Jurkat, Clone E6-1 (cell line): Measurements from ENCODE around the gene LIG1.
A peak's percentile ranks its signal among the peaks of the same experiment; 100 is the strongest.

ENCODE experiments used
- DNase-seq: peaks from one replicate; pipeline ENCODE4 v3.0.0-alpha.2; 2011; ENCODE audit warnings: low read depth, low spot score
- H3K4me3 ChIP-seq: 2 replicates; pipeline ENCODE4 v1.5.1; 2011; ENCODE audit warnings: mild to moderate bottlenecking, low read length, control low read depth, moderate library complexity

The LIG1 gene

DNA sequence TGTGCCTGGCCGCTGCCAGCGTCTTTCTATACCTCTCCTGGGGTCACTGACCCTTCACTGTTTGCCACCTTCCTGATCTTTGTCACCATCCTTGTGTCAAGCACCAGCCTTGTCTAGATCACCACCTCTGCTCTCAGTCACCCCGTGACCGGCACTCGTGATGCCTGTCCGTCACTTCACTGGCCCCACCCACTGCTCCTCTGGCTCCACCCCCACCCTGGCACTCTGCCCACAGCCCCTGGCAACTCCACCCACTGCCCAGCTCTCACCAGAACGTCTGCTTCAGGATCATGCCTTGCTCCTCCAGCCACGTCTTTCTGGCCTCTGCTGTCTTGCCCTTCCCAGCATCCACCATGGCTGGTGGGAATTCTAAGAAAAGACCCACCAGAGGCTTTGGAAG, 34.7 kb downstream of the LIG1 start:
- DNase-seq: no peak
- H3K4me3 ChIP-seq: no peak overlapping the region

DNA sequence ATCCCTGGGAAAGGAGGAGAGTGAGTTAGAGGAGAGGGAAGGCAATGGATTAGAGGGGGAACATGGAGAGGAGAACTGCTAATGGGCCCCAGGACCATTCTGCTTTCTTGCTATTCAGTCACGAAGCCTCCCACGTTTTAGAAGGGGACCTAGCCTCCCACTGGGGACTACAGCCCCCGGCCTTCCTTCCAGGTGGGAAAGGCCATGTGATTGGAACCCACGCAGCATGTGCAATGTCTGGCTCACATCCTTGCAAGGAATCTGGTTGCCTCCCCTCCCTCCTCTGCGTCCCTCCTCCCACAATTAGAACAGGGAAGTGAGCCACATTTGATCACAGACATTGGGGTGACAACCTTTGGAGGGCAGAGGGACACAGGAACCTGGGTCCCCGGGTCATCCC, 37.0 kb downstream of the LIG1 start:
- DNase-seq: no peak
- H3K4me3 ChIP-seq: no peak overlapping the region

DNA sequence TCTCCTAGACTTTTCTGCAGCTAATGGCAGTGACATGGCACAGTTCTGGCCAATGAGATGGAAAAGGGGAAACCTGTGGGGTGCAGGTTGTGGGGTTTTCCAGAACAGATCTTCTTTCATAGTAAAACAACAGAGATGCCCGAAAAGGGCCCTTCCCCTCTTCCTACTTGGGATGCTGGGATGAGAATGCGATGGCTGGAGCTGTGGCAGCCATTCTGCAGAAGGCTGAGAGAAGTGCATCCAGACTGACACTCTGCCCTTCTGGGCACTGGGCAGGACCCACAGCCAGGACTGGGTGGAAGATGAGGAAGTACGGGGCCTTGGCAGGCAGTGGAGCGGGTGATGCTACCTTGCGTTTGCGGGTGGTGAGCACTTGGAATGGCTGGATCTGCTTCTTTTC, 42.6 kb downstream of the LIG1 start:
- DNase-seq: no peak
- H3K4me3 ChIP-seq: no peak overlapping the region

DNA sequence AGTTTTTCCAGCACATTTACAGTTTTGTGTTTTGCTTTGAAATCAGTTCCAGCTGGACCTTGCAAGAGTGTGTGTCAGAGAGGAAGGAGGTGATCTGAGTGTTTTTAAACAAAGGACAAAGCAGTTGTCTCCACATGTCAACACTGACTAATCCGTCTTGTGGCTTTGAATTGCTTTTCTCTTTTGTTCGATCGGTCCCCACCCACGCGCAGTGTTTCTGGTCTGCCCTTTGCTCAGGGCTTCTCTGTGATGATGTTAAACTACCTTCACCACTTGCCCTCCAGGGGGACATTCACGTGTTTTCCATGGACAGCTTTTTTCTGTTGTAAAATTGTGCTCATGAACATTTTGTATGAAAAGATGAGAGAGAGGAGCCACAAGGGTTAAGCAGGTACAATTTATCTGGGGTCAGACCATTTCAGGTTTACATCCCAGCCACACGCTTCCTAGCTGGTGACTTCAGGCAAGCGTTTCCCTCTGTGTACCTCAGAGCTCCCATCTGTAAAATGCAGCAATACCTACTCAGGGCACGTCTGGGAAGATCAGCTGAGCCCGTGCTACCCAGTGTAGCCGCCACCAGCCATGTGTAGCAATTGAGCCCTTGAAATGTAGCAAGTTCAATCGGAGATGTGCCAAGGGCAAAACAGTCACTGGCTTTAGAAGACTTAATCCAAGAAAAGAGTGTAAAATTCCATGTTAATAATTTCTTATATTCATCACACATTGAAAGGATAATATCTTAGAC, 46.1 kb downstream of the LIG1 start:
- DNase-seq: no peak
- no peak overlapping the region for H3K4me3 ChIP-seq

DNA sequence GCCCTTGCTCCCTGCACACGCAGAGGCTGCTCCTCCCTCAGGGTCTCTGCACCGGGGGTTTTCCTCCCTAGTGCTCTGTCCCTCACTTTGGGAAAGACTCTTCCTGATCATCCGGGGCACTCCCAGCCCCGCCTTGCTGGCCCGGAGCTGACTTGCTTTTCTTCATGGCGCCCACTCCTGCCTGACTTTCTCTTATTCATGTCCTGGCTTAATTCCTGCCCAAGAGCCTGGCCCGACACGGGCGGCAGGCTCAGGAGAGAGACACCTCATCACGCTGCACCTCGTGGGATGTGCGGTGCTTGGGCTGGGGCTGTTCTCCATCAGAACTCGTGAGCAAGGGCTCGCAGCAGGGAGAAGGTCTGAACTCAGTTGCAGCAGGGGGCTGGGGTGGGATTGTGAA, 47.7 kb downstream of the LIG1 start:
- no peak for DNase-seq
- no peak overlapping the region for H3K4me3 ChIP-seq

DNA sequence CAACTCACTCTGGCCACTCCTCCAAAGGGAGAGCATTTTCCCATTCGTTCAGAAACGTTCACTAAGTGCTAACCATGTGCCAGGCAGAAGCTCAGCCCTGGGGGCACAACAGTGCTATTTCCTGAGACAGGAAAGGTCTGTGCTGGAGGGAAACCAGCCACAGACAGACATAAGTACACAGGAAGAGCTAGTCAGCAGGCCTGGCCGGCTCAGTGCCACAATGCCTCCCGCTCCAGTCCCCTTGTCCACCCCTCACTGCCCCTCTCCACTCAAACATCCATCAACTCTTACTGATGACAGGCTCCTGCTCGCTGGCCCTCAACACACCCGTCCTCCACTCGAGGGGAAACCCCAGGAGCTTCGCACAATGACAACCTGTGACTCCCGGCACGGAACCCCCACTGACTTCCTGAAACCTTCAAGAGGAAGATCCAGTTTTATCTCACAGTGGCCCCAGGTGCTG, 48.2 kb downstream of the LIG1 start:
- DNase-seq: no peak
- no peak overlapping the region for H3K4me3 ChIP-seq

DNA sequence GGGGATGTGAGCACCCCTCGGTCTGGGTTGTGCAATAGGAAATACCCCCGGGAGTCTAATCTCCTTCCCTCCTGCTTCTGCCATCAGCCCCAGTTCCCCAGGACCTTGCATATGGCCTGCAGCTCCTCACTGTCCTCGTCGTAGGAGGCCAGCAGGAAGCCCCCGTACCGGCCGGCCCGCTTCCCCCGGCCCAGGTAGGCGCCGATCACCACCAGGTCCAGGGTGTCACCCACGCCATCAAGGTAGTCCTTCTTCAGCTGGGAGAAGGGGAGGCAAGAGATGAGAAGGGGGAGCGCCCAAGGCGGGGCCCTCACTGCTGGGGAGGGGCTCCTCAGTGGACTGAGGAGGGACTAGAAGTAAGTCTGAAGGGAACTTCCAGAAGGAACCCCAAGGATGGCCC, 49.1 kb downstream of the LIG1 start:
- no peak for DNase-seq
- H3K4me3 ChIP-seq: no peak overlapping the region

DNA sequence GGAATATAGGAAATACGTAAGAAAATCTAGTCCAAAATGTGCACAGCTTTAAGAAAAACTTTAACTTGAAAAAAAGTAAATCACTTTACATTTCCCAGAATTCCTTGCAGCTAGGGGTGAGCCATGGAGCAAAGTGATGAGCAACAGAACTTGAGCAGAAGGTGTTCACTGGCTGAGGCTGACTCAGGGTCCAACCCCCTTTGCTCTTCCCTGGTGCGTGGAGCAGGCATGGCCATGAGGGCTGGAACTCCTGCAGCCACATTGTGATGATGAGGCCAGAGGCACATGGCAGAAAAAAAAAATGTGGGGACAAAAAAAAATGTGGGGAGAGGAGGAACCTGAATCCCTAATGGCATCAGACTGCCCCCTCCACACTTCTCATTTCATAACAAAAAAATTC, 49.6 kb downstream of the LIG1 start:
- no peak for DNase-seq
- H3K4me3 ChIP-seq: no peak overlapping the region

DNA sequence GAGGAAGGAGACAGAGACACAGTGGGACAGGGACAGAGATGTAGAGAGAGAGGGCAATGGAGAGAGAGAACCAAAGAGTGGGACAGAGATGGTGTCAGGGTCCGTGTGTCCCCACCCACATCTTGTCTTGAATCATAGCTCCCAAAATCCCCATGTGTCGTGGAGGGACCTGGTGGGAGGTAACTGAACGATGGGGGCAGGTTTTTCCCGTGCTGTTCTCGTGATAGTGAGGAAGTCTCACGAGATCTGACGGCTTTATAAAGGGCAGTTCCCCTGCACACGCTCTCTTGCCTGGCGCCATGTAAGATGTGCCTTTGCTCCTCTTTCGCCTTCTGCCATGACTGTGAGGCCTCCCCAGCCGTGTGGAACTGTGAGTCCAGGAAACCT, 52.0 kb downstream of the LIG1 start:
- no peak for DNase-seq
- H3K4me3 ChIP-seq: no peak overlapping the region

DNA sequence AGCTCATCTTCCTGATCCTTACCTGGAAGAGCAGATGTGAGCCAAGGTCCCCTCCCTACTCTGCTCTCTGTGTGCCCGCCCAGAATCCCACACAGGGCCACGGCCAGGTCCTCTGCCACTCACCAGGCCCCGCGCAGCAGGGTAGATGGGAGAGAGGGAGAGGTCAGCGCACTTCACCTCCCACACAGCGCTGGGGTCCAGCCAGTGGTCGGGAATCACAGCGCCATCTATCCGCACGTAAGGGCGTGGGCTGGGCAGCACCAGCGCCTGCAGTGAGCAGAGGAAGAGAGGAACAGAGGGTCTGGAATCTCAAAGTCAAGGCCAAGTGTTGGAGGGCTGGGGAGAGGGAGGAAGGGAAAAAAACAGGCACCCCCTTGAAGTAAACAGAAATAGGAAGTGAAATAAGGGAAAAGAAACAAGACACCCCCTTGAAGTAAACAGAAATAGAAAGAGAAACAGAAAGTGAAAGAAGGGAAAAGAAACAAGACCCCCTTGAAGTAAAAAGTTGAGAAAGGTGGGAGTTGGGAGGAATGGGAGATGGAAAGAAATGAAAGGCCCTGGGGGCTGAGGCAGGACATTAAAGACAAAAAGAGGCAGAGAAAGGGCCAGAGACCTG, 52.5 kb downstream of the LIG1 start:
- no peak for DNase-seq
- H3K4me3 ChIP-seq: no peak overlapping the region

DNA sequence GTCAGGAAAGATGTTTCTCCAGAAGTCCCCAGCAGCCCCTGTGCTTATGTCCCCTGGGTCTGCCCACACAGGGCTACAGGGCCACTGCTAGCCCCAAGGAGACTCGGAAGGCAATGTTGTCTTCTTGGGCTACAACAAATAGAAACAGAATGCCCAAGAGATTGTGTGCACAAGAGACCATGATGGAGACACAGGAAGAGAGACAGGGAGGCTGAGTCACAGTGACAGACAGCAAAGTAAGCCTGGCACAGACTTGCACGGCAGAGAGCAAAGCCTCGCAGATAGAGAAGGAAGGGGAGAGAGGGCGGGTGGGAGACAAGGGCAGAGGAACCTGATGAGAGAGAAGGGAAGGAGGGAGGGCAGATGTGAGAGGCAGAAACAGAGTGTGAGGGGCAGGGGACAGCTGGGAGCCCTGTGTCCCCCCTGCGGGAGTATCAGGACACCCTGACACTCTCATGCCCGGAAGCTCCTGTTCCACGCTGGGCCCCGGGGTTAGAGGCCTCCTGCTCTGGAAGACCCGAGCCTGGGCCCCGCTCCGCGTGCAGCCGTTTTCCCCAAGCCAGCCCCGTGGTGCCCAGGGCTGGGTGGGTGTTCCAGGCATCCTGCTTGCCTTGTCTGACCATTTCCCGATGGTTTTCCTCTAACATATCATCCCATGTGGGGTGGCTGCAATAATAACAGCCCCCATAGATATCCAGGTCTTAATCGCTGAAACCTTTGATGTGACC, 56.8 kb downstream of the LIG1 start:
- no peak overlapping the region for H3K4me3 ChIP-seq
- no peak for DNase-seq

DNA sequence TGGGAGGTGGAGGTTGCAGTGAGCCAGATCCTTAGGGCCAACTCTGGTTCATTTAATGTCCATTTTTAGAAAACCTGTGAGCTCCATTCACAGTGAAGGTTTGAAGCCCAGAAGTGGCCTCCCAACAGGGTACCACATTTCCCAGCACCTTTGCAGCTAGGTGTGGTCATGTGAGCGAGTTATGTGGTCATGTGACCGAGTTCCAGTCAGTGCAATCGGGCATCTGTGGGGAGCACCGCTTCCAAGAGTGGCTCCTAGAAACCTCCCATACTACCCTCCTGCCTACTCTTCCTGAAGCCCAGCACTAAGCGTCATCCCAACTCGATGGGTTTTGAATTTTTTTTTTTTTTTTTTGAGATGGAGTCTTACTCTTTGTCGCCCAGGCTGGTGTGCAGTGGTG, 58.9 kb downstream of the LIG1 start:
- H3K4me3 ChIP-seq: no peak overlapping the region
- no peak for DNase-seq

DNA sequence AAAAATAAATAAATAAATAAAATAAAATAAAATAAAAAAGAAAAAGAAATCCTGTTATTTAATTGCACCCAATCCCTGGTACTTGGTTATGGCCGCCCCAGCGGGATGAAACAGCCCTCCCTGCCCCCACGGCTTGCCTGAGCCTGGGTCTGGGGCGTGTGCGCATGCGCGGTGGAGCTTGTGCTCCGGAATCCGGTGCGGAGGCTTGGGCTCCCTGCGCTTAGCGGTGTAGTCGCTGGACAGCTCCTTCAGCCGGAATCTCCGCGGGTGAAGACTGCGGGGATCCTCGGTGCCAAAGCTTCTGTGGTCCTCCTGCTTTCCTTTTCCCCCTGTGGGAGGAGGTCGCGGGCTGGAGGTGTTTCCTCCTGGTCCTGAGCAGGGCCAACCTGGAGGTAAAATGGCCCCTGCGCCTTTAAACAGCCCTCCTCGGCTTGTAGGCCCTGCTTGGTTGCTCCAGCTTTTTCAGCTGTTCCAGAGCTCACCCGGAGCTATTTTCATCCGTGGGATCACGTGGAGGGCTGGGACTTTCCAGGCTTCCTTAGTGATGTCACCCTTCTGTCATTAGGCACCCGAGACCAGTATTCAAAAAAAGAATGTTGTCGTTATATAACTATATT, 59.7 kb downstream of the LIG1 start, which contains the start of gene PLA2G4C:
PLA2G4C (minus strand) TSS at position 468 of the 617 bp plus-strand sequence. CDS start 4,288 bp downstream, outside the sequence.
- DNase-seq: peak; percentile 74
- peak within 1 kb of the TSS; percentile 67 for H3K4me3 ChIP-seq

DNA sequence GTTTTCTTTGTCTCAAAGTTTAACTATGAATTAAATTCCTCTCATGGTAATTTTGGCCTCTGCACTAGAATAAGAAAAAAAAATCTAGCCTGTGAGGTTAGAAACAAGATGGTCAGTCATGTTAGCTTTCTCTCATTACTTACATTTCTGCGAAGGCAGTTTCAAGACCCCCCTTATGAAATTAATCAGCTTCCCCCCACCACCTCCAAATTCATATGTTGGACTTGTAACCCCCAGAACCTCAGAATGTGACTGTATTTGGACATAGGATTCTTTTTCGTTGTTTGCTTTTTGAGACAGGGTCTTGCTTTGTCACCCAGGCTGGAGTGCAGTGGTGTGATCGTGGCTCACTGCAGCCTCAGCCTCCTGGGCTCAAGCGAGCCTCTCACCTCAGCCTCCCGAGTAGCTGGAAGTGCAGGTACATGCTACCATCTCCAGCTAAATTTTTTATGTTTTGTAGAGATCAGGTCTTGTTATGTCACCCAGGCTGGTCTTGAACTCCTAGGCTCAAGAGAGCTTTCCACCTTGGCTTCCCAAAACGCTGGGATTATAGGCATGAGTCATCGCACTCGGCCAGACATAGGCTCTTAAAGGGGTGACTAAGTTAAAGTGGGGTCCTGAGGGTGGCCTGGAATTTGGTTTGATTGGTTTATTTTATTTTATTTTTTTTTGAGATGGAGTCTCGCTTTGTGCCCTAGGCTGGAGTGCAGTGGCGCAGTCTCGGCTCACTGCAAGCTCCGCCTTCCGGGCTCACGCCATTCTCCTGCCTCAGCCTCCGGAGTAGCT, 61.0 kb downstream of the LIG1 start:
- no peak for DNase-seq
- no peak overlapping the region for H3K4me3 ChIP-seq

DNA sequence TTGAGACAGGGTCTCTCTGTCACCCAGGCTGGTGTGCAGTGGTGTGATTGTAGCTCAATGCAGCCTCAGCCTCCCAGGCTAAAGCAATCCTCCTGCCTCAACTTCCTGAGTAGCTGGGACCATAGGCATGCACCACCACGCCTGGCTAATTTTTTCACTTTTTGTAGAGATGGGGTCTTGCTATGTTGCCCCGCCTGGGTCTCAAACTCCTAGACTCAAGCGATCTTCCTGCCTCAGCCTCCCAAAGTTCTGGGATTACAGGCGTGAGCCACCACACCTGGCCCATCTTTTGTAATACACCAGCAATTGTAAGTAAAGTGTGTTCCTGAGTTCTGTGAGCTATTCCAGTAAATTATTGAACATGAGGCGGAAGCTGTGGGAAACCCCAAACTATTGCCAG, 66.2 kb downstream of the LIG1 start:
- H3K4me3 ChIP-seq: no peak overlapping the region
- DNase-seq: no peak

DNA sequence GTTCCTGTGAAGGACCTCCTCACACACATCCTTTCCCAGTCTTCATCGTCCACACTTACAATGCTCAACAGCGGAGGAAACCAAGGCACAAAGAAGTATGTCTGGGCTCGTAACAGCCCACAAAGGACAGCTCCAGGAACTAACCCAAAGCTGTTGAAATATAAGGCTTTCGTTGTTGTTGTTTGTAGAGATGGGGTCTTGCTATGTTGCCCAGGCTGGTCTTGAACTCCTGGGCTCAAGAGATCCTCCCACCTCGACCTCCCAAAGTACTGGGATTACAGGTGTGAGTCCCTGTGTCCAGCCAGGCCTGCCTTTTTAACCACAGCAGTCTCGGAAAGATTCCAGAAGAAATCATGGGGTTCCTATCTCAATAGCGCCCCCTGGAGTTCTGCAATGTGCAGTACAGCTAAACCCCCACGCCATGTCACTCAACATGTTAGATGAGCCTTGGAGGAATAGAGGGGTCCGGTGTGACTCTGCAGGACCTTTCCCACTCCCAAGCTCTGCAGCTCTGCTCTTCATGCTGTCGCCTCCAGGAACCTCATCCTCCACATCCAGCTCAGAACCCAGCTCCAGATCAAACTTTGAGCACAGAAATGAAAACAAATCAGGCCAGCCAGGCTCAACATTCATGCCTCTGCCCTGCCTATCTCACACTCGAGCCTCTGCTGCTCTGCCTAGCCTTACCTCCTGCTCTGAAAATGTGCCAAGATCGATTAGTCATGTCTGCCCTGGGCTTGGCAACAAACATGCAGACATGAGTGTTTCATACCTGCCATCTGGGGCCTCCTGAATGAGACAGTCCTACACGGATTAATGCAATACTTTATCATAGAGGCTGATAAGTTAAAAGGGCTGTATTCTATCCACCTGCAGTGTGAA, 67.0 kb downstream of the LIG1 start:
- peak; percentile 74 for DNase-seq
- no peak overlapping the region for H3K4me3 ChIP-seq

DNA sequence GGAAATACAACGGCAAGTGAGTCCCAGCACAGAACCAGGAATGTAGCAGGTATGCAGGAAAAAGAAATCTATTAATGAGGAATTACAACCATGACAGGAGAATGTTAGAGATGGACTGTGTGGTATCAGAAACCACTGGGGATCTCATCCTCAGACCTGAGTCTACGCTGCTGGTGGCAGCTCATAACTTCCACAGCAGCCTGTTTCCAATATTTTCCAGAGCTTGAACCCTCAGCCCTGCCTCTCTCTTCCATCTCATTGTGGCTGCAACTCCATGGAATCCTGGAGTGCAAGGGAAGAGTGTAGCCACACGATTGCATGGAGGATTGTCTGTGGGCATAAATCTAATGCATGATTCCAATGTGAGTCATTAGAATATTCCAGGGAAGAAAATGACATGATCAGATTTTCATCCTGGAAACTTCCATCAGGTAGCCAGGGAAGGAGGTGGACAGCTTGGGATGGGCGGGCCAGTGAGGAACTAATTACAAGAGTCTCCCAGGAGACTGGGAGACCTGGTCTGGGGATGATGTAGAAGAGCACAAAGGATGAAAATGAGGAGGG, 74.5 kb downstream of the LIG1 start:
- H3K4me3 ChIP-seq: no peak overlapping the region
- no peak for DNase-seq

DNA sequence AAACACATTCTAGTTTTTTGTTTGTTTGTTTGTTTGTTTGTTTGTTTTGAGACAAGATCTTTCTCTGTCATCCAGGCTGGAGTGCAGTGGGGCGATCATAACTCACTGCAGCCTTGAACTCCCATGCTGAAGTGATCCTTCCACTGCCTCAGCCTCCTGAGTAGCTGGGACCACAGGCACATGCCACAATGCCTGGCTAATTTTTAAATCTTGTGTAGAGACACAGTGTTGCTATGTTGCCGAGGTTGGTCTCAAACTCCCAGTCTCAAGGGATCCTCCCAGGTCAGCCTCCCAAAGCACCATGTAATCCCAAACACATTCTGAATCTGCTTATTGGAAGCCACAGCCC, 75.3 kb downstream of the LIG1 start:
- no peak overlapping the region for H3K4me3 ChIP-seq
- DNase-seq: no peak
